Measurements from ENCODE around the gene HMGN1. TPM values are rescaled to one million over a fixed set of nuclear protein-coding genes. Genes with fewer than 3 reads are reported as not detected.

Gene HMGN1
- polyA plus RNA-seq, 3 donors from 2014 or later: 191 to 322 (median 247) TPM

DNA sequence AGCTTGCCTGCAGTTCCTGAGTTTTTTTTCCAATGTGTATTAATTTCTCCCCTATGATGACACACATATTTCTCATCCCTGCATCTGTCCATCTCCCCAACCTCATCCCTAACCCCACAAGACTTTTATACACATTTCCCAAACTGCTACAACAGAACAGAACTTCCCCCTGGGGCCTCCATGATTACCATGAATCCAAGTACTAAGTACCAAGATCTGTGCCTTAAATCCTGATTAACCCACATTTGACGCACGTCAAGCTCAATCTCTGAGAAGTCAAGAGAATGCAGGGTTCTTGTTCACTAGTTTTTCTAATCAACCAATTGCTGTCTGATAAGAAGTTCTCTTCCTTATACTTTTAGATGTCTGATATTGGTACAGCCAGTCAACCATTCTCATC is 9.7 kb downstream of the HMGN1 start:
- Mint-ChIP-seq H3K36me3 (peaks cover 0 to 19% (median 6%) of the 10 kb centered on the region in 3 donors), H3K27me3 (ENCODE audit: low read depth in 3 of 3) (peaks cover 0 to 2% (median 0%) of the 10 kb centered on the region in 3 donors), H3K4me3 (no peak overlapping the region), H3K9me3 (no peaks in the 10 kb centered on the region), H3K27ac (no peak overlapping the region), H3K4me1 (peaks cover 0 to 2% of the 10 kb centered on the region in 2 donors)
- DNase-seq: no peak

DNA sequence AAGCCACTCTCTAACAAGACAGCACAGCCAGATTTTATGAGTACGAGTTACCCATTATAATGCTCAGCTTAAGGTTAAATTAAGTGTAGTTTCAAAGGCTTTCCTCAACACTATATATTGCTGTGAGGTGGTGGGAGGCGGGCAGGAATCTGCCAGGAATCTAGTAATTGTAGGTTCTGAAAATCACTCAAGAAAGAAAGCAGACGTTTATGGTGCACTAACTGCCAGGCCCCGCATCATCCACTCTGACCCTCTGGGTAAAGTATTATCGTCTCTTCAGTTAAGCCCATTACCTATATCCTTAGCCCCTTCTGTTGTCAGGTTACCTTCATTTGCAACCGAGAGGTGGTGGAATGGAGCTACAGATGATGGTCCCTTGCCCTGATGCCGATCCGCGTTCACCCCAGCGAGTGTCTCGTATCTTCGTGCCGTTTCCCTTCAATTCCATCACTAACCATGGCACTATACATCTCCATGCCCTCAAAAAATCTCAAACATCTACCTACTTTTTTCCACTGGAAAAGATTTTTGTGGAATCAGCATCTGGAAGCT is 12.4 kb downstream of the HMGN1 start:
- Mint-ChIP-seq H3K27me3 (ENCODE audit: low read depth in 3 of 3) (peaks cover 0 to 3% (median 2%) of the 10 kb centered on the region in 3 donors), H3K4me1 (no peaks in the 10 kb centered on the region), H3K9me3 (no peaks in the 10 kb centered on the region), H3K27ac (no peak overlapping the region), H3K4me3 (no peak overlapping the region), H3K36me3 (peaks cover 0 to 5% (median 3%) of the 10 kb centered on the region in 3 donors)
- no peak for DNase-seq

DNA sequence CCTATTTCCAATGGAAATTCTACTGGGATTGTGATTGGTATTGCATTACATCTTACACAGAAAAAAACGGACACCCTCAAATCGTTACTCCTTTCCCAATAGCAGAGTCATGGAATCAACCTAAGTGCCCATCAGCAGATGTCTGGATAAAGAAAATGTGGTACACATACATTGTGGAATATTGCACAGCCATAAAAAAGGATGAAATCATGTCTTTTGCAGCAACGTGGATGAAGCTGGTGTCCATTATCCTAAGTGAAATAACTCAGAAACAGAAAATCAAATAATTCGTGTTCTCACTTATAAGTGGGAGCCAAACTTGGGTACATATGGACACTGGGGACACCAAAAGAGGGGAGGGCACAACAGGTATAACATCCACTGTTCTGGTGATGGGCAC is 14.3 kb downstream of the HMGN1 start:
- peaks cover 0 to 4% (median 3%) of the 10 kb centered on the region in 3 donors for H3K27me3 Mint-ChIP-seq (ENCODE audit: low read depth in 3 of 3)
- peaks cover 0 to 3% (median 0%) of the 10 kb centered on the region in 3 donors for H3K36me3 Mint-ChIP-seq

DNA sequence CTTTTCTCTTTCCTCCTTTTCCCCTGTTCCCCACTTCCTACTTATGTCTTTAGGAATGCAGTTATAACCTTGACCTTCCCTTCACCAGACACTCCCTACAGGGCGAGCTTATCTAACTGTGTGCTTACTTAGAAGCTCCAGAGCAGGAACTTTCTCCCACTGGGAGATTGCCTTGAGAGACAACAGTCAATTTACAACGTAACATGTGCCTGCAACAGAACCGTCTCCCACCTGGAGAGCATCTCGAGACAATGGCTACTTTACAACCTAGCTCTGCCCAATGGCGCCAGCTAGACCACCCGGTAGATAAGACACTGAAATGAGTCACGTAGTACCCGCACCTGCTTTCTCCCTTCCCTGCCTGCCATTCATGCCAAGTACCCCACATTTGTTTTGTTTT is 16.7 kb downstream of the HMGN1 start:
- Mint-ChIP-seq H3K27ac (no peak overlapping the region), H3K27me3 (ENCODE audit: low read depth in 3 of 3) (peaks cover 0 to 4% (median 3%) of the 10 kb centered on the region in 3 donors), H3K9me3 (no peaks in the 10 kb centered on the region), H3K36me3 (peaks cover 0 to 3% (median 0%) of the 10 kb centered on the region in 3 donors), H3K4me3 (no peak overlapping the region), H3K4me1 (no peaks in the 10 kb centered on the region)
- no peak for DNase-seq

More for the DNA sequence above, 14.3 kb downstream of the HMGN1 start:
- Mint-ChIP-seq H3K4me3 (no peak overlapping the region), H3K27ac (no peak overlapping the region), H3K9me3 (no peaks in the 10 kb centered on the region), H3K4me1 (no peaks in the 10 kb centered on the region)
- no peak for DNase-seq

DNA sequence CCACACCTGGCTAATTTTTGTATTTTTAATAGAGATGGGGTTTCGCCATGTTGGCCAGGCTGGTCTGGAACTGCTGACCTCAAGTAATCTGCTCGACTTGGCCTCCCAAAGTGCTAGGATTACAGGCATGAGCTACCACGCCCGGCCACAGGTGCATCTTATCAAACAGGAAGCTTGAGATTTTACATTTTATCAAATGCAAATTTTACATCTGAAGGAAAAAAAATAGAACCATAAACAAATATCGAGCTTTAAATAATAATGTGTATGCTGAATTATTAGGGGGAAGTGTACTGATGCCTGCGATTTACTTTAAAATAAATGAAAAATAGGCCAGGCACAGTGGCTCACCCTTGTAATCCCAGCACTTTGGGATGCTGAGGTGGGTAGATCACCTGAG is 18.9 kb downstream of the HMGN1 start:
- H3K4me3 Mint-ChIP-seq: no peak overlapping the region
- H3K4me1 Mint-ChIP-seq: no peaks in the 10 kb centered on the region
- no peak for DNase-seq
- no peak overlapping the region for H3K27ac Mint-ChIP-seq
- H3K36me3 Mint-ChIP-seq: peaks cover 0 to 3% (median 0%) of the 10 kb centered on the region in 3 donors
- peaks cover 2 to 3% (median 2%) of the 10 kb centered on the region in 3 donors for H3K27me3 Mint-ChIP-seq (ENCODE audit: low read depth in 3 of 3)
- H3K9me3 Mint-ChIP-seq: no peaks in the 10 kb centered on the region

DNA sequence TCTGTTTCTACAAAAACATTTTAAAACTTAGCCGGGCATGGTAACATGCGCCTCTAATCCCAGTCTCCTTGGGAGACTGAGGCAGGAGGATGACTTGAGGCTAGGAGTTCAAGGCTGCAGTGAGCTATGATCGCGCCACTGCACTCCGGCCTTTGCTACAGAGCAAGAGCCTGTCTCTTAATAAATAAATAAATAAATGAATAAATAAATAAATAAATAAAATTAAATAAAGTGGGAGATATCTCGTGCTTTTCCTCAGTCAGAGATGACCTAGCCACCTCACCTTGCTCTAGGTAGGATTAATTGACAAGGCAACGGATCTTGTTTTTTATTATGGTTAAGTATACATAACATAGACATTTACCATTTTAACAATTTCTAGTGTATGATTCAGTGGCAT is 21.2 kb downstream of the HMGN1 start:
- Mint-ChIP-seq H3K36me3 (no peaks in the 10 kb centered on the region), H3K4me3 (no peak overlapping the region), H3K4me1 (no peaks in the 10 kb centered on the region), H3K27ac (no peak overlapping the region), H3K27me3 (ENCODE audit: low read depth in 3 of 3) (peaks cover 2 to 5% (median 3%) of the 10 kb centered on the region in 3 donors), H3K9me3 (no peaks in the 10 kb centered on the region)
- no peak for DNase-seq

DNA sequence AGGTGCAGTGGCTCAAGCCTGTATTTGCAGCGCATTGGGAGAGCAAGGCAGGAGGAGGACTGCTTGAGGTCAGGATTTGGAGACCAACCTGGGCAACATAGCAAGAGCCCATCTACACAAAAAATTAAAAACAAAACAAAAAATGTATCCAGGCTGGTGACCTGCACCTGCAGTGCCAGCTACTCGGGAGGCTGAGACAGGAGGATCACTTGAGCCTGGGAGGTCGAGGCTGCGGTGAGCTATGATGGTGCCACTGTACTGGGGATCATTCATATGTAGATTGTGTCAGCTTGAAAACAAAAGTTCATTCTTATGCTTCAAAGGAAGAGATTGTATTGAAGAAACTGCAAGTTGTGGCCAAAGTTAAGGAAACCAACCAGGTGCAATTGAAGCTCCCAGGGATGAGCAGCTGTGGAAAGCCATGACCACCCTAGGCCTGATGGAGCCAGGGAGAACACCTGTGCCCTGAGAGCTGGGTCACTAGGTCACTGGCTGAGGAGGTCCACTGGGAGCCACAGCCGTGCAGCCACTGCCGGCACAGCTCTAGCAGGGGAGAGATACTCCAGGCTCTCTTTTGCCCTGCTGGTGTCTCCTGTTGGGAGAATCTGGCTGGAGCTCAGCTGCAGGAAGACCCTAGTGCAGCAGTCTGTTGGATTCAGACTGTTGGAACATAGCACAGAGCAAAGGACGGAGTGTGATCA is 22.1 kb downstream of the HMGN1 start:
- no peak overlapping the region for H3K4me3 Mint-ChIP-seq
- H3K9me3 Mint-ChIP-seq: no peaks in the 10 kb centered on the region
- H3K27ac Mint-ChIP-seq: no peak overlapping the region

DNA sequence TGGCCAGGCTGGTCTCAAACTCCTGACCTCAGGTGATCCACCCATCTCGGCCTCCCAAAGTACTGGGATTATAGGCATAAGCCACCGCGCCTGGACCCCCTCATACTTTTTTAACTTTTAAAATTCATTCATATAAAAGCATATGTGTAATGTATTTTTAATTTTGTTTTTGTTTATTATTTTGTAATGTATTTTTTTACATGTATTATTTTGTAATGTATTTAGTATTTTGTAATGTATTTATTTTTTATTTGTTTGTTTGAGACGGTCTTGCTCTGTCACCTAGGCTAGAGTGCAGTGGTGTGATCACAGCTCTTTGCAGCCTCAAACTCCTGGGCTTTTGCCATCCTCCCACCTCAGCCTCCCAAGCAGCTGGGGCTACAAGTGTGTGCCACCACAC is 23.4 kb downstream of the HMGN1 start:
- Mint-ChIP-seq H3K27me3 (ENCODE audit: low read depth in 3 of 3) (peaks cover 2 to 5% (median 2%) of the 10 kb centered on the region in 3 donors), H3K36me3 (peaks cover 0 to 5% (median 0%) of the 10 kb centered on the region in 3 donors), H3K4me3 (no peak overlapping the region), H3K9me3 (no peaks in the 10 kb centered on the region), H3K4me1 (no peaks in the 10 kb centered on the region), H3K27ac (no peak overlapping the region)
- DNase-seq: no peak

More for the DNA sequence above, 22.1 kb downstream of the HMGN1 start:
- no peak for DNase-seq
- Mint-ChIP-seq H3K4me1 (no peaks in the 10 kb centered on the region), H3K36me3 (peaks cover 0 to under 1% (median 0%) of the 10 kb centered on the region in 3 donors), H3K27me3 (ENCODE audit: low read depth in 3 of 3) (peaks cover 2 to 5% (median 3%) of the 10 kb centered on the region in 3 donors)

DNA sequence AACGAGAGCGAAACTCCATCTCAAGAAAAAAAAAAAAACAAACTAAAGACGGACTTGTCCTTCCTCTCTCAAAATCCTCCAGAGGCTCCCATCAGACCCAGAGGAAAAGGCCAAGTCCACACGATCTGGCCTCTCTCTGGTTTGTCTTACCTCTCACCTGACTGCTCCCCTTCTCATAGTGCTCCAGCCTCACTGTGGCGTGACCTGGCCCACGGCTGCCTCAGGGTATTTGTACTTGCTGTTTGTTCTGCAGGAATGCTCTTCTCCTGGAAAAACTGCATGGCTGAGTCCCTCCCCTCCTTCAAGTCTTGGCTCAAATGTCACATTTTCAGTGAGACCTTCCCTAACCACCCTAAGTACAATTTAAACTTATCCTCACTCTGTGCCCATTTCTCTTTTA is 27.5 kb downstream of the HMGN1 start:
- DNase-seq: no peak
- Mint-ChIP-seq H3K27ac (no peak overlapping the region), H3K4me3 (no peak overlapping the region), H3K4me1 (no peaks in the 10 kb centered on the region), H3K36me3 (peaks cover 0 to 8% (median 0%) of the 10 kb centered on the region in 3 donors), H3K27me3 (ENCODE audit: low read depth in 3 of 3) (peaks cover 2 to 7% (median 2%) of the 10 kb centered on the region in 3 donors), H3K9me3 (no peaks in the 10 kb centered on the region)

DNA sequence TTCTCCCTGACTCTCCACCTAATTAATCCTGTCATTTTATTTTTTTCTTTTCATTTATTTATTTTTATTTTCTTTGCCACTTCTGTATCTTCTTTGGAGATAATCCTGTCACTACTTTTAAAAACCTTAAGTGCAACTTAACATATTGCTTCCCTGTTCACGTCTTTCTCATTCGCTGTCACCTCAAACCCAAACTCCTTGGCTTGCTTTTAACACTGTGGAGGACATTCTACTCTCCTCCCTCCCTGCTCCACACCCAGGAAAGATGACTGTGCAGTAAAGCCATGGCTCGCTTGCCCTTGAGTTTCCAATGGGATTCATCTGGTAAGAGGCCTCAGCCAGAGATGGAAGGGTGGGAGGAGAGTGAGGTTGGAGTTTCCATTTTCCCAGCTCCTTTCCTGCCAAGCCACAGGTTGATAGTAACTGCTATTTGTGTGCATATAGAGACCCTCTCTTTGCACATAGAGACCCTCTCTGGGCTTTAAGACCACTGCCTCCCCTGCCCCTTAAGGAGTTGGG is 29.0 kb downstream of the HMGN1 start:
- H3K27ac Mint-ChIP-seq: no peak overlapping the region
- H3K4me1 Mint-ChIP-seq: no peaks in the 10 kb centered on the region
- H3K4me3 Mint-ChIP-seq: no peak overlapping the region
- H3K9me3 Mint-ChIP-seq: no peaks in the 10 kb centered on the region
- peaks cover 0 to 8% (median 0%) of the 10 kb centered on the region in 3 donors for H3K36me3 Mint-ChIP-seq
- H3K27me3 Mint-ChIP-seq (ENCODE audit: low read depth in 3 of 3): peaks cover 2 to 6% (median 5%) of the 10 kb centered on the region in 3 donors
- DNase-seq: no peak

DNA sequence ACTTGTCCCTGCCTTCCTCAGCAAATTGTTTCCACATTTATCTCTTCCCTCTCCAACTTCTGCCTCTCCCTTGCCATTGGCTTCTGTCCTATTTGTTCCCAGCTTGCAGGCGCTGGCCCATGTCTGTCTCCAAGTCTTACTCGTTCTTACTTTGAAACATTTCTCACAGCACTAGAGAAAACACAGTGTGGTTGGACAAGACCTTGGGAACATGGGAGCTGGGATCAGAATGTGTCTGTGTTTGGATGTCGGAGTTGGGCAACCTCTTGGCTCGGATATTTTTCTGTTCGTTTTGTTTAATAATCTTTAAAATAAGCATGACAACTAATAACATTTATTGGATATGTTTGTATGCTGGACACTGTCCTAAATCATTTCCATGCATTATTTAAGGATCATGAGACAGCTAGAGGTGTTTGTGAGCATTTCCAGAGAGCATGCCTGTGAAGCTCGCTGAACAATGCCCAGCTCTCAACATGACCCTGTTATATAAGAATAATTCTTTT is 29.6 kb downstream of the HMGN1 start:
- Mint-ChIP-seq H3K4me1 (peaks cover 4 to 5% of the 10 kb centered on the region in 2 donors), H3K36me3 (peaks cover 0 to 8% (median 0%) of the 10 kb centered on the region in 3 donors), H3K27ac (no peak overlapping the region), H3K4me3 (no peak overlapping the region), H3K9me3 (no peaks in the 10 kb centered on the region), H3K27me3 (ENCODE audit: low read depth in 3 of 3) (peaks cover 5 to 12% (median 9%) of the 10 kb centered on the region in 3 donors)
- DNase-seq: no peak

DNA sequence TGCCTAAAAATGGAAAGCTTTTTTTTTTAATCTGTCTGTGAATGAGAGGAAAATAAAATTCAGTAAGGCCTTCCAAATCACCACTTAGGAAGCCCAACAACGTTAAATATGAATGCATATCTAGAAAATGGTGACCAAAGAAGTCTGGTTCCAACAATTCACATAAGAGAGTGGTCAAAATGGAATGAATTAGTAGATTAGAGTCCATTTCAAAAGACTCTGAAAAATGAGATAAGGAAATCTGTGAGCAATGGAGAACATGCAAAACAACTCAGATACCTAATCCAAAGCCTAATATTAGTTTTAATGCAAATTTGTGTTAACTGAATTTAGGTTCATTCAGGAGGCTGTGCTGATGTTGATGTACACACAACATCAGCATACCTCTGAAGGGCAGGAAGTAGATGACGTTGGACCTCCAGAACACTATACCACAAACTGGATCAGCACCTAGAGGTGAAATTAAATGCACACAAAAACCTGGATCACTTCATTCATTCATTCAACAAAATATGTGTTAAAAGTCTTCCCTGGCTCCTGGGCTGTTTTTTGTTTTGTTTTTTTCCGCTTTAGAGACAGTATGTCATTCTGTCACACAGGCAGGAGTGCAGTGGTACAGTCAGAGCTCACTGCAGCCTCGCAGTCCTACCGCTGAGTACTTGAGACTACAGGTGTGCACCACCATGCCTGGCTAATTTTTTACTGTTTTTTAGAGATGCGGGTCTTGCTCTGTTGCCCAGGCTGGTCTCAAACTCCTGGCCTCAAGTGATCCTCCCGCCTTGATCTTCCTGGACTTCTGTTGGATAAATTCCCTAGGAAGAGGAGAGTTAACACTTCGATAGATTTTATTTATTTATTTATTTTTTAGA is 30.6 kb downstream of the HMGN1 start:
- H3K9me3 Mint-ChIP-seq: no peaks in the 10 kb centered on the region
- no peak overlapping the region for H3K27ac Mint-ChIP-seq
- H3K27me3 Mint-ChIP-seq (ENCODE audit: low read depth in 3 of 3): peaks cover 11 to 21% (median 15%) of the 10 kb centered on the region in 3 donors
- DNase-seq: no peak
- no peak overlapping the region for H3K4me3 Mint-ChIP-seq
- peaks cover 0 to 8% (median 0%) of the 10 kb centered on the region in 3 donors for H3K36me3 Mint-ChIP-seq
- H3K4me1 Mint-ChIP-seq: peaks cover 6 to 9% of the 10 kb centered on the region in 2 donors
